M059J (cell line): ENCODE results near the gene VMA21. TPM values are rescaled to one million over a fixed set of nuclear protein-coding genes. Genes with fewer than 3 reads are reported as not detected.

Source experiments
- DNase-seq: peaks from one replicate; pipeline ENCODE4 v3.0.0-alpha.2; 2012; ENCODE audit warnings: low read depth
- total RNA-seq: library from RNA; depleted of rRNA; stranded (reverse); fragments of >200 nt; shearing (Covaris generic); gene quantifications from 2 replicates; pipeline ENCODE4 v1.2.3, GENCODE V29; 2014; rRNA removed

The VMA21 gene, protein sequence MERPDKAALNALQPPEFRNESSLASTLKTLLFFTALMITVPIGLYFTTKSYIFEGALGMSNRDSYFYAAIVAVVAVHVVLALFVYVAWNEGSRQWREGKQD
- total RNA-seq: 126 and 147 TPM in 2 replicates

DNA sequence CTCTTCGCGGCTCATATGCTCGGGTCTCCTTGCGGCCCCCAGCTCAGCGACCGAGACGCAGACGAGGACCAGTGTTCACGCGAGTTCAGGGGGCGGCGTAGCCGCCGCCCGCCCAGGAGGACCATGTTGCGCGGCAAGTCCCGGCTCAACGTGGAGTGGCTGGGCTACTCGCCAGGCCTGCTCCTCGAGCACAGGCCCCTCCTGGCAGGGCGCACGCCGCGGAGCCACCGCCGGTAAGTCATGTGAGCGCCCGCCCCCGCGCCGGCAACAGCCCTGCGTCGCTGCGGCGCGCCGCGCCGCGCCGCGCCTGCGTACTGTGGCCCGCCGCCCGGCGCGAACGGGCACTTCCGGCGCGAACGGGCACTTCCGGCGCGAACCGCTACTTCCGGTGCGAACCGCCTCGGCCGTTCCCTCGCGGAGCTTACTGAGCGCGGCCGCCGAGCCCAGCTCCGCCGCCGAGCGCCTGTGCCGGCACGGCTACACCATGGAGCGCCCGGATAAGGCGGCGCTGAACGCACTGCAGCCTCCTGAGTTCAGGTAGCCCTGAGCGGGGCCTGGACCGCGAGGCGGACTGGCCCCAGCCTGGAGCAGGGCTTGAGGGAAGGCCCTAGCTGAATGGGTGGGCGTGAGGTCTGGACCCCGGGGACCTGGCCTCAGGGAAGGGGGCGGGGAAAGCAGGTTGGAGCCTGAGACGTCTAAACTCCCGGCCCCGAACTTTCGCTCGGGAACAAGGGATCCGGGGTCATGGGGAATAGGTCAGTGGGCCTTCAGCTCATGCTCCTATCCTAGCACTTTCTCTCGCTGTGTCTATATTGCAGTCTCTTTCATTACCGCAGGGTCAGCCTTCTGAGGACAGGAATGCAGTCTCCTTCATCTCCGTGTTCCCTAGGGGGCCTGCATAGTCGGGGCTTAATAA is at the start of gene VMA21:
Gene VMA21, plus strand, starts transcription at position 382 of the 916 bp plus-strand sequence. Its CDS starts 103 bp downstream, at position 485.
- peak; percentile 89 for DNase-seq

DNA sequence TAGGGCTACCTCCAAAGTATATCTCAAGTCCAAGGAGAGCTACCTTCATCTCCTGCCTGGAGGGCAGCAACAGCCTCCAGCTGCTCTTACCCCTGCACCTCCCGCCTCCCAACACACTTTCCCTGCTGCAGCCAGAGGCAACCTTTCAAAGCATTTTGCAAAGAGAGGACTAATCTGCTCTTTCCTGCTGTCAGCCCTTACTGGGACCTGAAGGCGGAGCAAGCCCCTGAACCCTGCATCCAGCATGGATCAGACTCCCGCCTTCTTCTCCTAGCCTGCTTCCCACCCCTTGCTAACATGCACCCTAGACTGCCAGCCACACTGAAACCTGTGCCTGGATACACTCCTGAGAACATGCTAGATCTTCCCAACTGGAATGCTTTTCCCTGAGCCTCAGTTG is 37.7 kb upstream of the VMA21 start:
- no peak for DNase-seq

DNA sequence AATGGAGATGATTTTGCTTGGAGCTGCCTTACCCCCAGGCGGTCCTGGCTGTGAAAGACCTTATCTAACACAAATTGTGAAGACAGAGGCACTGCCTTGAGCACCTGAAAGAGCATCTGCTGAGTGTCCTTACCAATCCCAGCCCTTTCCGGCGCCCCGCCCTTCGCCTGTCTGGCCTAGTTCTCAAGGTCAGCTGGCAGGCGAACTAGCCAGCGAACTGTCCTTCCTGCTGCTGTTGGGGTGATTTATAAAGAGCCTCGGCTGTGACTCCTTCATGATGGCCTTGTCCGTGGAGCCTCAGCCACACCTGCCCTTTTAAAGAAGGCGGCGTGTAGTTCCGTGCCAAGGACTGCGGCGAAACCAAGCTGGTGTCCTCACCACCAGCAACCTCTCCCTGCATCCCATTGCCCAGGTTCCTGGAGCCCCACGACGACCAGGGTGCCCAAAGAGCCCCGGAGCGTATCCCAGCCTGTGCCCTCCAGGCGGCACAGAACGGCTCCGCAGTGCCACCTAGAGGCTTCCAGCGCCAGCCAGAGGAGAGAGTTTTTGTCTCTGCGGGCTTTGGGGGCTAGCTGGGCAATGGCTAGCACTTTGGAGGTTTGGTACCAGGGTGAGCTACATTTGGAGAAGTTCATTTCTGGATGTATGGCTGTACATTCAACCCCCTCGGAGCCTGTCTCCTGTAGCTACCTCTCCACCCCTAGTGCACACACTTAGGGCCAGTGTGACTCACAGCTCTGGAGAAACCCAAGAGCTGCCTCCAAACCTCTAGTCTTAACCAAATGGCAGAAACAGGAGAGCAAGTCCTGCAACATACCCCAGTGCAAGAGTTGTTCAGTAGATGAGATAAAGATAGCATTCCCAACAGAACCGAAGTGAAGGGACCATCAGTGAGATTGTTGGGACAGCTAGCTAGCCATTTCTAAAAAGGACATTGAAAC is 36.8 kb upstream of the VMA21 start:
- peak; percentile 26 for DNase-seq

DNA sequence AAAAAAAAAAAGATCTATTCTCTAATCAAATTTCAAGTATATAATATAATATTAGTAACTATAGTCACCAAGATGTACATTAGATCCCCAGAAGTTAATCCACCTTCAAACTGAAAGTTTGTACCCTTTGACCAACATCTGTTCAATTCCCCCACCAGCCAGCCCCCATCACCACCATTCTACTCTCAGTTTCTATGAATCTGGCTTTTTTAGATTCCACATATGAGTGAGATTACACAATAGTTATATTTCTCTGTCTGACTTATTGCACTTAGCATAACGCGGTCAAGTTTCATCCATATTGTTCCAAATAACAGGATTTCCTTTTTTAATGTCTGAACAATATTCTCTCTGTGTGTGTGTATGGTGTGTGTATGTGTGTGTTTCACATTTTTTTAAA is 33.7 kb upstream of the VMA21 start:
- no peak for DNase-seq

DNA sequence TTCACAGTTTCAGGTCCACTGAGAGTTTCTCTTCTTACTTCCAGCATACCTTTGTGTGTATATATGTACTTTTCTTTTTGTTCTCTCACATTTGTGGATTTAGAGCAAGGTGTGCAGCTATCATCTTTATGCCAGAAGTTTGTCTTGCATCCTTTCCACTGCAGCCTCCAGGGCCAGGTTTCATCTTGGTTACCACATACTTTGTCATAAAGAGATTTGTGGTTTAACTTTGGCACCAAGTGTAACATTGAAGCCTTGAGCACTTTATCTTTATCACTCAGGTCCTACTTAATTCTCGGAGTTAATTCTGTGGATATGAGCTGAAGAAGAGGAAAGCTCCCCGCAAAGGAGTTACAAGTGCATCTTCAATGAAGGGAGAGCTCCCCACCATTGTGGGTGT is 31.4 kb upstream of the VMA21 start:
- DNase-seq: no peak

DNA sequence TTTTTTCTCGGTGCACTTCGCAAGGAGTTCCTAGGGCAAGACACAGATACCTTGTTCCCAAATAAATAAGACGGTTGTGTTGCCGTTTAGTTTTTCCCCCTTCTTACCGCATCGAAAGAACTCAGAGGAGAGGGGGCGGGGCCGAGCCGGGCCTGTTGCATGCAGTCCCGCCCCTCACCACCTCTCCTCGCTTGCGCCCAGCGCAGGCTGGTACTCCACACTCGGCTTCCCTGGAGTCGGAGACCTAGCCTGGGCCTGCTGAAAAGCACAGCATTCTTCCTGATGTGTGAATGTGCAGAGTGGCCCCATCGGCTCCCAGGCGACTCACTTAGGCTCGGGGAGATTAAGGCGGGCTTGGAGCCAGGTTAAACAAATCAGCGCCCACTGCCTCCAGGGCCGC is 26.1 kb upstream of the VMA21 start:
- DNase-seq: no peak

DNA sequence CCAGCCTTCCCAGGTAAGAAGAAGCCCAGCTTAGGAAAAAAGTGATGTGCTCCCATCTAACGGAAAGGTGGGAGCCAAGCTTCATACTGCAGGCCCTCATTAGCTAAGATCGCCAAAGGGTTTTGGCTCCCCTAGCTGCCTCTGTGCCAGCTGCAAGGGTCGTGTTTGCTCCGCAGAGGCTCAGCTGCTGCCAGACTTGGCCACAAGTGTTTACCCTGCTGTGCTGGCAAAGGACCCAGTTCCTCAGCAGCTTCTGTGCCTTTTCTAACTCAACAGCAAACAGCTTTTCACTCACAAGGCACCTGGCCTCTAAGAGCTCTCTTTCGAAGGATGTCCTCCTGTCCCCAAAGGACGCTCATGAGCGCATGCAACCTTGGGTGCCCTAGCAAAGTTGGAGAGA is 12.2 kb upstream of the VMA21 start:
- DNase-seq: no peak

DNA sequence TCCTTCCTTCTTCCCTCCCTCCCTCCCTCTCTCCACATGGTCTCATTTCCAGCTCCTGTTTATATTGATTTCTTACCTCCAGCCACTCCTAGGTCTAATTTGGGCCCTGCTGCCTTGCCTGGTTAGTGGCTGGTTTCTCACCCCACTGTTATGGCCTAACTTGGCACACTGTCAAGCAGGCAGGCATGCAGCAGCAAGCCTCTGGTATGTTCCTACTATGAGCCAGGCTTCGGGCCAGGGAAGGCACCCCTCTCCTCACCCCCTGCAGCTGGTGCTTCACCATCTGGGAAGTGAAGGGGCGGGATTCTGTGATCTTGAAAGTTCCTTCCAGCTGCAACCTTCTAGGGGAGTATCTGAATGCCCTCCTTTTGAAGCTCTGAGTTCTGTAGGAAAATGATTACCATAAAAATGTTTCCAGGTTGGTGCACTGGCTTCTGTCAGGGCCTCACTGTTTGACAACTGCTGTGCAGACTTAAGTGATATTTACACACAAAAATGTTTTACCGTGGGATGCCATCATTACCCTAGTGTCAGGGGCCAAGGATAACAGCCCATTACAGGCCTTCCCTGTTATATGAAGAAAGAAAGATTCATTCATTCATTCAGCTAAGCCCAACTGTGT is 10.1 kb upstream of the VMA21 start:
- no peak for DNase-seq

DNA sequence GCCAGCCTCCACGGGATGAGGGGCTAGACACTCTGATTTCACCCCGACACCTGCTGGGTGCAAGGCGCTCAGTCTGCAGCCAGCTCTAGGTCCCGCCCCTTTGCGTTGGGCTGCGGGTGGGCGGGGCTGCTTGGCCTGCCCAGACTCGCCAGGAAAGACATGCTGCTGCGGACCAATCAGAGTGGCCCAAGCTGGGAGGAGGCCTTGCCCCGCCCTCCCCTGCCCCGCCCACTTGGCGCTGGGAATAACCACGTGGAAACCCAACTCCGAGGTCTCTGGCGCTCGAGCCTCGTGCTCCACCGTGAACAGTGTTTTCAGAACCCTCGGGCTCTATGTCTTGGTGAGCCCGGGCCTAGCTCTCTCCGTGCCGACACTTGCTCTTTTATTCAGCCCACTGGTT is 5.3 kb upstream of the VMA21 start:
- DNase-seq: no peak

DNA sequence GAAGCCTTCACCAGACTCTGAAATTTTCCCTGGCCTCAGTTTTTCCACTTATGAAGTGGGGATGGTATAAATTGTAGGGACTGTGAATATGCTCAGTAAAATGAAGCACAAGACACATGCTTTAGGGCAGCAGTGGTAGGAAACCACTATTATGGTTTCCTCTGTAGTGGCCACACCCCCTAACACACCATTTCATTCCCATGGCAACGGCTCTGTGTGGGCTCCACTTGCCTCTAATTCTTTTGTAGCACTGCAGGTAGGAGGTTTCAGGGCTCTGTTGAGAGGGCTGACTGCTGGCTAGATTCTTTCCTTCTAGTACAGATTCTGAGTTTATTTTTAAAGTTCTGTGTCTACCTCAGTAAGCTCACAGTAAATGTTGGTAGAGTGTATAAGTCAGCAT is 3.5 kb upstream of the VMA21 start:
- DNase-seq: peak; percentile 54

DNA sequence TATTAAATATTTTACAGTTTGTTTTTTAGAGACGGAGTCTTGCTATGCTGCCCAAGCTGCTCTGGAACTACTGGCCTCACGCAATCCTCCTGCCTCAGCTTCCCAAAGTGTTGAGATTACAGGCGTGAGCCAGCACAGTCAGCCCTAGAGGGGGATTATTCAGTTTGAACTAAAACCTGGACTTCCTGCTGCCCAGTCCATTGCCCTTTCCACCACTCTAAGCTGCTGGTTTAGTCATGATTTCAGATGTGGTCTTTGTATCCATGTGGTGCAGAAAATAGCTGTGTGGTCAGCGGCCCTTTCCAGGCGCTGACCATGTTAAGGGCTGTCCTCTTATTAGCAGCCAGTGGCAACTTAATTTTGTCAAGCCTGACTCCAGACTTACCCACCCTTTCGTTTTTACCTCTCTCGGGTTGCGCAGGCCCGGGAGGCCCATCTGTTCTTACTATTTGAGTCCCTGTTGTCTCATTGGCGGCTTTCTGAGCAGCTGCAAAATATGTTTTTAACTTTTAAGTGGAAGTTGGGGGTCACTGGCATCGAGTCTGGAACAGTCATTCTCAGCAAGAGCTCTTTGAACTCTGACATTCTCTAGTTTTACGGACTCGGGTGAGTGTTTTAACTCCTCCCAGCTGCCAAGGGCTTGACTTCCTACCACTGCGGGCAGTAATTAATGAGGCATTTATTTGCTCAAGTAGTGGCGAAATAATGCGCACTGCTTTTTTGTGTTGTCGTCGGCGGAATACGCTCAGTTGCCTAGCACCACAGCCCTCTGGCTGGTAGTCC is 773 bp upstream of the VMA21 start:
- DNase-seq: peak; percentile 74

DNA sequence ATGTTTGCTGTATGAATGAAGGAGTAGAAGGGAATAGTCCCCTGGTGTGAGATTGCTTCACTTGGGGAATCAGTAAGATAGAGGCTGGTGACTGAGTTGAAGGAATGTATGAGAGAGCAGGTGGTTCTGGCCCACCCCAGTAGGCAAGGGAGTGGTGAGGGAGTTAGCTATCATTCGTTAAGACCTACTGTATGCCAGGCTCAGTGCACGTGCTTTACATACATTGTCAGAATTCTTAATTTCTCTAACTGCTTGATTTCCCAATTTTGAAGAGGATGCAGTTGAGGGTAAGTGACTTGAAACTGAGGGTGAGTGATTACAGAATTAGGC is 700 bp downstream of the VMA21 start:
- DNase-seq: no peak

DNA sequence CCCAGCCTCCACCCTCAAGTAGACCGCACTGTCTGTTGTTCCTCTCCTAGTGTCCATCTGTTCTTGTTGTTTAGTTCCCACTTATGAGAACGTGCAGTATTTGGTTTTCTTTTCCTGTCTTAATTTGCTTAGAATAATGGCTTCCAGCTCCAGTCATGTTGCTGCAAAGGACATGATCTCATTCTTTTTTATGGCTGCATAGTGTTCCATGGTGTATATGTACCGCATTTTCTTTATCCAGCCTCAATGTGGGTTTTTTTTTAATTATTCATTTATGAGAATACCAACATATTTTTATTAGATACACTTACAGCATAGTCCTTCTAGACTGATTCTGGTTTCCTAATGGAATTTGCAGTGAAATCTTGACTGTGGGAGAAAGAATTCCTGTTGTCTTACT is 1.3 kb downstream of the VMA21 start:
- DNase-seq: no peak

DNA sequence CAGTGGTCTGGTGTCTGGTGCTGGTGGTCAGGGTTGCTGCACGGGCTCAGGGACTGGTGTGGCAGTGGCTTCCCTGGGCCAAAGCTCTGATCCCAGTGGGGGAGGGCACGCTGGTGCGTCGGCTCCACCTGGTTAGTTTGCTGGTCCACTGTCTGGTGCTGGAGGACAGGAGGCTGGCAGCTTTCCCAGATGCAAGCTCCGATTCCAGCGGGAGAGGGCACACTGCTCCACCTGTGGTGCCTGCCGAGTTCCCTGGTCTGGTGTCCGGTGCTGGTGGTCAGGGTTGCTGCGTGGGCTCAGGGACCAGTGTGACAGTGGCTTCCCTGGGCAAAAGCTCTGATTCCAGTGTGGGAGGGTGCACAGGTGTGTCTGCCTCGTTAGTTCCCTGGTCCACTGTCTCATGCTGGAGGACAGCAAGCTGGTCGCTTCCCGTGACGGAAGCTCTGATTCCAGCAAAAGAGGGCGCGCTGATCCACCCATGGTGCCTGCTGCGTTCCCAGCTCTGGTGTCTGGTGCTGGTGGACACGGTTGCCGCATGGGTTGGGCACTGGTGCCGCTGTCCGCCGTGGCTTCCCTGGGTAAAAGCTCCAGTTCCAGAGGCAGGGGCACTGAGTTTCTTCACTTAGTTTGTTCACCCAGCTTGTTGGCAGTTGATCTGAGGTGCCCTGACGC is 5.8 kb downstream of the VMA21 start:
- no peak for DNase-seq

DNA sequence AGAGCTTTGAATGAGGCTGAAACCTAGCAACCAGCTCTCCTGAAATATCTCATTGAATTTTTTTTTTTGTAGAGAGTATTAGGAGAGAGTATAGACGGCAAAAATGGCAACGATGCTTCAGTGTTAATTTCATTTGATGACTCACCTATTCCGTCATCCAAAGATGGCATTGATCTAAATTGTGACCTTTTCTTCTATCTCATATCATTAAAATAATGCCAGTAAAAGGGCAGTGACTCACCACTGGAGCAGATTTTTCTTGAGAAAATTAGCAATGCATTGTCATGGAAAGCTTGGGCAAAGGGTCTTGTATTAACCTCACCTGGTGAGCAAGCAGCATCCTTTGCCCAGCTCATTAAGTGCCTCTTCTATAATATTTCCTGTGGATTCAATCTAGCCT is 19.6 kb downstream of the VMA21 start:
- DNase-seq: peak; percentile 36

DNA sequence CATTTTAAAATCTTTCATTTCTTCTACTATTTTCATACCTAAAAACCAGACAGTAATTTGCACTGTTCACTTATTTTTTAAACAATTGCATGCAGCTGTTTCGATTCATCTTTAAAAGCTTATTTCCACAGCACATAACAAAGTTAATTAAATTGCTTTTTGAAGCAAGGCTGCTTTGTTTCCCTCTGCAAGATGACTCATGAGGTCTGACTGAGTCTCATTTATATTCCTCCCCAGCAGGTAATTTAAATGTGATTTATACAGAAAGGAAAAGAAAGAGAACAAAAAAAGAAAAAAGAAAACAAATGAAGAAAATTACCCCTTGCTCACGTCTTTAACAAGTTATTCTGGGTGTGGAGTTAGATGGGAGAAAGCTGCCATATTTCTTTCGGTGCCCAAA is 22.8 kb downstream of the VMA21 start:
- DNase-seq: peak; percentile 9

DNA sequence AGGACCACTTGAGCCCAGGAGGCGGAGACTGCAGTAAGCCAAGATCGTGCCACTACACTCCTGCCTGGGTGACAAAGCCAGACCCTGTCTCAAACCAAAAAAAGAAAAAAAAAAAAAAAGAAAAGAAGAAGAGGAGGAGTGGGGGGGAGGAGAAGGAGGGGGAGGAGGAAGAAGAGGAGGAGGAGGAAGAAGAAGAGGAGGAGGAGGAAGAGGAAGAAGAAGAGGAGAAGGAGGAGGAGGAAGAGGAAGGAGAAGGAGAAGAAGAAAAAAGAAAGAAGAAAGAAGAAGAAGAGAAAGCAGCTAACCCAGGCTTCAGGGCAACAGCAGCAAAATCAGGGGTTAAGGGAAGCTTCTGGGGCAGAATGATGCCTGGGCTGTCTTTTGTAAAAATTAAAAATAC is 27.5 kb downstream of the VMA21 start:
- DNase-seq: no peak

DNA sequence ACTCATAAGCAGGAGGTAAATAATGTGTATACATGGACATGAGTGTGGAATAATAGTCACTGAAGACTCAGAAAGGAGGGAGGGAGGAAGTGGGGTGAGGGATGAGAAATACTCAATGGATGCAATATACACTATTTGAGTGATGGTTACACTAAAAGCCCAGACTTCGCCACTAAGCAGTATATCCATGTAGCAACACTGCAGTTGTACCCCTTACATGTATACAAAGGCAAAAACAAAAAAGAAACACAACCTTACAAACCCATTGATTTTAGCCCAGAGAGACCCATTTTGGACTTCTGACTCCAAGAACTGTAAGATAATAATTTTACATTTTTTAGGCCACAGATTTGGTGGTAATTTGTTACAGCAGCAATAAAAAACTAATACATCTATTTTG is 51.5 kb downstream of the VMA21 start:
- DNase-seq: no peak

DNA sequence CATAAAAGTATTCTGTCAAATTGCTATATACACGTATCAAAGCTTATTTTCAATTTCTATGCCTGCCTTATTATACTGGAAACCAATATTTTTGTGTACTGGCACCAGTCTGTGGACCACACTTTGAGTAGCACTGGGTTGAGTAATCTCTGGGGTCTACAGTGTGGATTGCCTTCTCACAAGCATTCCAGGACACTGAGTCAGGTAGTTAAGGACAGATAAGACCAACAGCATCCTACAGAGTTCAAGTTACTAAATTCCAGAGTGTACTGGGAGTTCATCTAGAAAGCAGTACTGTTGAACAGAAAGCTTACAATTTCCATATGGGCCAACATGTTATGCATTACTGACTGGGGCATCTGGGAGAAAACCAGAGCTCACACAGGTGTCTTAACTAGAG is 61.8 kb downstream of the VMA21 start:
- DNase-seq: peak; percentile 59
